SK-N-SH treated with all-trans-retinoic acid at 6 μM for 48 hours (cell line): Measurements from ENCODE around the gene MTCH2.

Experiments
- ATAC-seq: fragments of 200-7000 bp; cut with Tn5 transposase; 3 replicates; pipeline ENCODE4 v1.9.1; 2020; ENCODE audit warnings: mild to moderate bottlenecking, moderate library complexity
- ARNTL ChIP-seq: fragments of 450-650 bp; formaldehyde crosslinking; IDR thresholded peaks from 2 replicates; pipeline ENCODE4 v1.5.0; 2020; ENCODE audit warnings: low read depth, mild to moderate bottlenecking, moderate library complexity, borderline replicate concordance
- BACH2 ChIP-seq: fragments of 250-450 bp; sonication (Bioruptor Pico); IDR thresholded peaks from 2 replicates; pipeline ENCODE4 v1.9.0; 2021; ENCODE audit warnings: mild to moderate bottlenecking, borderline replicate concordance
- CREB5 ChIP-seq: fragments of 250-450 bp; sonication (Bioruptor Pico); IDR thresholded peaks from 2 replicates; pipeline ENCODE4 v1.5.1; 2020; ENCODE audit warnings: low read depth, mild to moderate bottlenecking, moderate library complexity
- CSDC2 ChIP-seq: fragments of 250-450 bp; sonication (Bioruptor Pico); IDR thresholded peaks from 2 replicates; pipeline ENCODE4 v1.5.0; 2020; ENCODE audit warnings: mild to moderate bottlenecking, moderate library complexity
- CSRNP3 ChIP-seq: fragments of 250-450 bp; sonication (Bioruptor Pico); IDR thresholded peaks from 2 replicates; pipeline ENCODE4 v1.5.1; 2021; ENCODE audit warnings: mild to moderate bottlenecking, moderate library complexity
- ESRRG ChIP-seq: fragments of 250-450 bp; sonication (Bioruptor Pico); IDR thresholded peaks from 2 replicates; pipeline ENCODE4 v1.6.1; 2021; ENCODE audit warnings: mild to moderate bottlenecking
- GLIS3 ChIP-seq: fragments of 250-450 bp; sonication (Bioruptor Pico); IDR thresholded peaks from 2 replicates; pipeline ENCODE4 v1.5.0; 2020; ENCODE audit warnings: mild to moderate bottlenecking, moderate library complexity
- ISL1 ChIP-seq: fragments of 250-450 bp; sonication (Bioruptor Pico); IDR thresholded peaks from 2 replicates; pipeline ENCODE4 v2.1.2; 2022; ENCODE audit warnings: mild to moderate bottlenecking, moderate library complexity
- OSR1 ChIP-seq: fragments of 250-450 bp; sonication (Bioruptor Pico); IDR thresholded peaks from 2 replicates; pipeline ENCODE4 v1.8.0; 2022; ENCODE audit warnings: moderate library complexity, mild to moderate bottlenecking, inconsistent platforms
- PATZ1 ChIP-seq: fragments of 250-450 bp; sonication (Bioruptor Pico); IDR thresholded peaks from 2 replicates; pipeline ENCODE4 v1.8.0; 2020; ENCODE audit warnings: mild to moderate bottlenecking, moderate library complexity, borderline replicate concordance
- POU6F1 ChIP-seq: fragments of 250-450 bp; sonication (Bioruptor Pico); IDR thresholded peaks from 2 replicates; pipeline ENCODE4 v1.8.0; 2021; ENCODE audit warnings: low read depth, mild to moderate bottlenecking, moderate library complexity, borderline replicate concordance
- PPARA ChIP-seq: fragments of 250-450 bp; sonication (Bioruptor Pico); IDR thresholded peaks from 2 replicates; pipeline ENCODE4 v1.5.0; 2020; ENCODE audit warnings: mild to moderate bottlenecking, borderline replicate concordance
- RARB ChIP-seq: fragments of 250-450 bp; sonication (Bioruptor Pico); IDR thresholded peaks from 2 replicates; pipeline ENCODE4 v1.8.0; 2021; ENCODE audit warnings: mild to moderate bottlenecking, moderate library complexity
- SNAI2 ChIP-seq: fragments of 250-450 bp; sonication (Bioruptor Pico); IDR thresholded peaks from 2 replicates; pipeline ENCODE4 v1.5.0; 2020; ENCODE audit warnings: mild to moderate bottlenecking, moderate library complexity
- TOX ChIP-seq: fragments of 250-450 bp; sonication (Bioruptor Pico); IDR thresholded peaks from 2 replicates; pipeline ENCODE4 v1.8.0; 2021; ENCODE audit warnings: mild to moderate bottlenecking, moderate library complexity, borderline replicate concordance
- TSHZ2 ChIP-seq: fragments of 250-450 bp; sonication (Bioruptor Pico); IDR thresholded peaks from 2 replicates; pipeline ENCODE4 v1.5.0; 2020; ENCODE audit warnings: mild to moderate bottlenecking, moderate library complexity
- ZC3H10 ChIP-seq: fragments of 250-450 bp; sonication (Bioruptor Pico); IDR thresholded peaks from 2 replicates; pipeline ENCODE4 v1.5.1; 2021; ENCODE audit warnings: mild to moderate bottlenecking, moderate library complexity
- ZFP3 ChIP-seq: fragments of 250-450 bp; sonication (Bioruptor Pico); IDR thresholded peaks from 2 replicates; pipeline ENCODE4 v1.5.0; 2020; ENCODE audit warnings: mild to moderate bottlenecking, moderate library complexity
- ZNF565 ChIP-seq: fragments of 450-650 bp; formaldehyde crosslinking; conservative IDR thresholded peaks from 2 replicates; pipeline ENCODE4 v1.5.0; 2020; ENCODE audit warnings: low read depth, mild to moderate bottlenecking, moderate library complexity
- ZNF8 ChIP-seq: fragments of 450-650 bp; formaldehyde crosslinking; IDR thresholded peaks from 2 replicates; pipeline ENCODE4 v1.5.0; 2020; ENCODE audit warnings: mild to moderate bottlenecking, moderate library complexity

The MTCH2 gene

GRCh38 chr11:47675851-47676250 is 33.5 kb upstream of the MTCH2 start:
- TF ChIP-seq TSHZ2 (CRISPR knock-in tag): no peak
- TF ChIP-seq TOX: no peak
- TF ChIP-seq ARNTL (CRISPR knock-in tag): no peak
- TF ChIP-seq CSRNP3 (CRISPR knock-in tag): no peak
- no peak for TF ChIP-seq ESRRG (CRISPR knock-in tag)
- TF ChIP-seq PATZ1 (CRISPR knock-in tag): no peak
- no peak for TF ChIP-seq ZNF565 (CRISPR knock-in tag)
- TF ChIP-seq GLIS3: no peak
- TF ChIP-seq SNAI2: no peak
- no peak for TF ChIP-seq ZNF8 (CRISPR knock-in tag)
- TF ChIP-seq PPARA (CRISPR knock-in tag): no peak
- TF ChIP-seq CSDC2 (CRISPR knock-in tag): no peak
- no peak for TF ChIP-seq RARB (CRISPR knock-in tag)

GRCh38 chr11:47672283-47672730 is 29.9 kb upstream of the MTCH2 start:
- ATAC-seq: no peak
- TF ChIP-seq ISL1 (no peak), BACH2 (CRISPR knock-in tag) (no peak), POU6F1 (CRISPR knock-in tag) (no peak), SNAI2 (no peak), CSRNP3 (CRISPR knock-in tag) (no peak), TSHZ2 (CRISPR knock-in tag) (no peak), PPARA (CRISPR knock-in tag) (no peak), CREB5 (no peak), OSR1 (CRISPR knock-in tag) (no peak), ARNTL (CRISPR knock-in tag) (no peak), ZNF8 (CRISPR knock-in tag) (no peak), RARB (CRISPR knock-in tag) (no peak), ZFP3 (CRISPR knock-in tag) (no peak), PATZ1 (CRISPR knock-in tag) (no peak), GLIS3 (no peak), CSDC2 (CRISPR knock-in tag) (no peak), ZC3H10 (CRISPR knock-in tag) (no peak), ESRRG (CRISPR knock-in tag) (no peak)

More at GRCh38 chr11:47675851-47676250, 33.5 kb upstream of the MTCH2 start:
- no peak for ATAC-seq
